Cardiac septum (tissue), 1 donor: Measurements from ENCODE around the gene CDC14A. TPM values are rescaled to one million over a fixed set of nuclear protein-coding genes. Genes with fewer than 3 reads are reported as not detected.
A peak's percentile ranks its signal among the peaks of the same experiment; 100 is the strongest.

Experiments used
- DNase-seq: peaks from one replicate; pipeline ENCODE4 v3.0.0-alpha.2; 2020; ENCODE audit warnings: low spot score
- intact Hi-C: fragments of 100-400 bp; cut with DNase I; formaldehyde crosslinking; loops from one replicate; pipeline ENCODE4 v1.14.0; 2022
- total RNA-seq: library from RNA; stranded (reverse); fragmentation: NEBNext Ultra II Directional; extraction: Animal tissue kit (Norgen Biotek cat#: 25700); gene quantifications from one replicate; pipeline ENCODE4 v1.2.1, GENCODE V29; 2021
- donor health status: DM: no; HTN: no; CAD: no.

The CDC14A gene
- total RNA-seq, 1 donor from 2014 or later, result 4.9 TPM

DNA sequence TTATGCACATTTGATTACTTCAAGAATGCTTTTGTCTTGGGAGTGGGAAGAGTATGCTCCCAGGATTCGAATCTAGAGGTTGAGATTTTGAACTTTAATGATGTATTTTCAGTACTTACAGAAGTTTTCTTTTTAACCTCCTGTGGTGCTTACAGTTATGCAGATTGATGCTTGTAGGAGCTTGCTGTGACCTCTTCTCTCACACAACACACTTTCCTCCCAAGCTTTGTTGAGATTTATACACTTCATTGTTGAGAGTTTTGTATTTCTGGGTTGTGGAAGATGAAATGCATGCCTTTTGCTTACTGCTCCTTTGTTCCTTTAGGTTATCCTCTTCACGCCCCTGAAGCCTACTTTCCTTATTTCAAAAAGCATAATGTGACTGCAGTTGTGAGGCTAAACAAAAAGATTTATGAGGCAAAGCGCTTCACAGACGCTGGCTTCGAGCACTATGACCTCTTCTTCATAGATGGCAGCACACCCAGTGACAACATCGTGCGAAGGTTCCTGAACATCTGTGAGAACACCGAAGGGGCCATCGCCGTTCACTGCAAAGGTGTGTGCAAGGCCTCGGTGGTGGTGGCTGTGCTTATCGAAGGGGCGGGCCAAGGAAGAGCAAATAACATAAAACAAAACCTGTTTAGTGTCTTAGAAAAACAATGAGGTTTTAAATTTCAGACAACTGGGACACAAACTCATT, 110.2 kb downstream of the CDC14A start:
- intact Hi-C loops, result loop anchor here (2.0 to 10.0 kb wide), 2 partner anchors 142 to 404 kb away; no protein-coding TSS in a partner anchor
- no peak for DNase-seq

- intact Hi-C loops, result loop anchor here (2.0 to 10.0 kb wide), 2 partner anchors 141 to 403 kb away; no protein-coding TSS in a partner anchor
- peak; percentile 78 for DNase-seq
Observed at GRCh38 chr1:100463791-100464424, 111.6 kb downstream of the CDC14A start.

DNA sequence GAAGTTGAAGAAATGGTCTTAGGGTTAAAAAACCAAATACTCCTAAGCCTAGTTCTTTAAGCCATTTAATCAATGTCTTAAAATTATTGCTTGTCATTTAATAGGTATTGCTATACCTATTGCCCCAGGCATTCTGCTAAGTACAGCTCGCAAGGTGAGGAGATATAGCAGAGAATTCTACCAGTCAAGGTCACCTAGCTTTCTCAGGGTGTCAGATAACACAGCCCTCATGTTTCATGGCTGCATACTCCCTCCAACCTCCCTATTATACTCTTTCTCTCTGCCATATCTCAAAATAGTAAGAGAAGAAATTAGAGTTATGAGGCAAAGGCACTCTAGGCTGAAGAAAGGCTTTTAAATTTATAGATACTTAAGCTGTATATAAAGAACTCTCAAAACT, 117.3 kb downstream of the CDC14A start:
- DNase-seq, result no peak
- intact Hi-C loops, result loop anchor here (10.0 kb wide), 1 partner anchor 135 kb away; no protein-coding TSS in a partner anchor

GRCh38 chr1:100474834-100475233, 122.5 kb downstream of the CDC14A start:
- no peak for DNase-seq
- intact Hi-C loops, result no loop called here

DNA sequence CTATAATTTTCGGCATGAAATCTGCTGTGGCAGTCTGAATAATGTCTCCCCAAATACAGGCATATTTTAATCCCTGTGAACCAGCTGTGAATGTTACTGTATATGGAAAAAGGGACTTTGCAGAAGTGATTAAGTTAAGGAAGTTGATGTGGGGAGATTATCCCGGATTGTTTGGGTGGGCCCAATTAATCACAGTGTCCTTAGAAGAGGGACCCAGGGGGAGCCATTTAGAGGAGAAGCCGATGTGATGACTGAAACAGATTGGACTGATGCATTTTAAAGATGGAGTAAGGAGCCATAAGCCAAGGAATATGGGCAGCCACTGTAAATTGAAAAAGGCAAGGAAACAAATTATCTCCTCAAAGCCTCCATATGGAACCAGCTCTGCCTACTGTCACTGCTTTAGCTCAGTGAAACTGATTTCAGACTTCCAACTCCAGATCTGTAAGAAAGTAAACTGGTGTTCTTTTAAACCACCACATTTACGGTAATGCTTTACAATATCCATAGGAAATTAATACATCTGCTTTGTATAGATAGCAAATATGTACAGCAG, 124.5 kb downstream of the CDC14A start:
- intact Hi-C loops, result no loop called here

GRCh38 chr1:100478816-100479215, 126.5 kb downstream of the CDC14A start:
- intact Hi-C loops, result no loop called here
- DNase-seq, result no peak

More for the DNA sequence above, 124.5 kb downstream of the CDC14A start:
- no peak for DNase-seq

- intact Hi-C loops, result no loop called here
- DNase-seq, result no peak
Observed at GRCh38 chr1:100479620-100480338, 127.5 kb downstream of the CDC14A start.

DNA sequence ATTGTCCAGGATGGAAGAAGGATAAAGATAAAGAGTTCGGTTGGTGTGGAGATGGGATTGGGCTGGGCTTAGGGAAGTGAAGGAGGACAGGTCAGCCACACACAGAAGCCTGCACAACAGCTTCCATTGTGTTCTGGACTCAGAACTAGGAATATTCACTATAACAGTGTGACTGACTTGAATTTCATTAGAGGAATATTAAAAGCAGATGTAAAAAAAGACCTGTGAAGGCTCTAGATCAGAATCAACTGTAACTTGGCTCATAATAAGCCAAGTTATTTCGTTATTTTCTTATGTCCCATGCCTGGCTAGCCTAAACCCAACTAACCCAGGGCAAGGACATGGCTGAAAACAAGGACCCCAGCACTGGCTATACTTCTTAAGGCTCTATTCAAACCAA, 129.0 kb downstream of the CDC14A start:
- DNase-seq, result no peak
- intact Hi-C loops, result no loop called here

GRCh38 chr1:100482167-100482566, 129.9 kb downstream of the CDC14A start:
- DNase-seq, result no peak
- intact Hi-C loops, result no loop called here

DNA sequence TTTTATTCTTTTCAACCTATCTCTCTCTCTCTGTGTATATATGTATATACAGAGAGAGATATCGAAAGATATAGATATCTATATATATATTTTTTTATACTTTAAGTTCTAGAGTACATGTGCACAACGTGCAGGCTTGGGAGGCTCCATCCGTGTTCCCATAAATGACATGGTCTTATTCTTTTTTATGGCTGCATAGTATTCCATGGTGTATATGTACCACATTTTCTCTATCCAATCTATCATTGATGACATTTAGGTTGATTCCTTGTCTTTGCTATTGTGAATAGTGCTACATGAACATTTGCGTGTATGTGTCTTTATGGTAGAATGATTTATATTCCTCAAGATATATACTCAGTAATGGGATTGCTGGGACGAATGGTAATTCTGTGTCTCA, 130.4 kb downstream of the CDC14A start:
- DNase-seq, result no peak
- intact Hi-C loops, result no loop called here

DNA sequence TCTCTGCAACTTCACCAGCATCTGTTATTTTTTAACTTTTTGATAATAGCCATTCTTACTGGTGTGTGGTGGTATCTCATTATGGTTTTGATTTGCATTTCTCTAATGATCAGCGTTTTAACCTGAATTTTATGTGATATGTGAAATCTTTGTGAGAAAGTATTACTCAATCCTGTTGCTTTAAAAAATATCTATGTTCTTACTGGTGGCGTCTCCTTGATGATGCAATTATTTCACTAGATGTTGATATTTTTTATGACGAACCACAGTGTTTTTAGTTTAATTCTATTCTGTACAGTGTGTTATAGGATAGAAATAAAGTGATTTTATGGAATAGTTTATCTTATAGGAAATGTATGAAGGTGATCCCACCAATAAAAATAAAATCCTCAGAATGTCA, 130.9 kb downstream of the CDC14A start:
- no peak for DNase-seq
- intact Hi-C loops, result no loop called here

- no peak for DNase-seq
- intact Hi-C loops, result no loop called here
Observed at GRCh38 chr1:100485855-100486258, 133.6 kb downstream of the CDC14A start.

- intact Hi-C loops, result no loop called here
- no peak for DNase-seq
Observed at GRCh38 chr1:100494393-100495084, 142.2 kb downstream of the CDC14A start.

DNA sequence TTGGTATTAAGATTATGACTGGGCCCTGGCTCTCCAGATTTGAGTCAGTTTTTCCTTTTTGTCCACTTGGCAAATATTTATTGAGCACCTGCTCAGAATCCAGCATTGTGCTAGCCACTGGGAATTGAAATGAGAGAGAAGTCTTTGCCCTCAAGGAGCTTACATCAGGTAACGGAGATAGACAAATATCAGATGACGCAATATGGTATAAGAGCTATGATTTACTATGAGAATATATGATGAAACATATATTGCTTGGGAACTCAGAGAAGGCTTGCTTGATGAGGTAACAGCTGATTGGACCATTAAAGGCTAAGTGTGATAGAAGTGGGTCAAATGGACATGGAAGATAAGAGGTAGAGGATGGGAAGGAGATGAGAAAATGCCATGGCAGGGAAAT, 144.6 kb downstream of the CDC14A start:
- intact Hi-C loops, result no loop called here

DNA sequence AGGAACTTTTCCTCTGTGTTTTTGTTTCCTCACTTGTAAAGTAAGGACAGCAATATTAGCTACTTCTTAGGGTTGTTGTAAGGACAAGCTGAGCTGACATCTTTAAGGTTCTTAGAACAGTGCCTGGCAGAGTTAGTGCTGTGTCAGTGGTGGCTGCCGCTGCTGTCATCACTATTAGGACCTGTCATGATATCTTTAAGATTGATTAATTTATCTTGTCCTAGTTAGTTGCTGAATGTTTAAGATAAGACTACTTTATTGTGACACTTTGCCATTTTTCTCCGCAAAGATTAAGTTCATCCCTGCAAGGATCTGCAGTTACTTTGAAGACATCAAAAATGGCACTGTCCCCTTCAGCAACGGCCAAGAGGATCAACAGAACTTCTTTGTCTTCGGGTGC, 145.5 kb downstream of the CDC14A start:
- intact Hi-C loops, result no loop called here
- no peak for DNase-seq

More for the DNA sequence above, 144.6 kb downstream of the CDC14A start:
- DNase-seq, result no peak

DNA sequence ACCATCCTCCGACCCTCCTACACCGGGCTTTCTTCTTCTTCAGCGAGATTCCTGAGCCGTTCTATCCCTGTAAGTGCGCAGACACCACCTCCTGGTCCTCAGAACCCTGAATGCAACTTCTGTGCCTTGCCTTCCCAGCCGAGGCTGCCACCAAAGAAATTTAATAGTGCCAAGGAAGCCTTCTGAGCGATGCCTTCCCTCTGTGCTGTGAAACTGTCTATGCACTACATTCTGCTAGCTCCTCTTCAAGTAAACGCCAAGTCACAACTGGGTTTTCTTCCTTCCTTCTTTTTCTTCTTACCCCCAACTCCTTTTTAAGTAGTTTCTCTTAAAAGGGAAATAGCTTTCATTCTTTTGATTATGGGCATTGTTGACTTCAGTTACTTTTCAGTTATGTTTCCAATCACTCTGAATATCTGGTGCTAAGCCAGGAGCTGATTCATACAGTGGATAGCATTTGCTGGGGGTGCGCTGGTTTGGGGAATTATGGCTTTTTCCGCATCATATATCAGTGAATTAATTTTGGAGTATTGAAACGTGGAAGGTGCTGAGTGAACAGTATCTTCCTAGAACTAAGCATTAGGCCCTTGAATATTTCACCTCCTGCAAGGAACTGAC, 147.0 kb downstream of the CDC14A start:
- intact Hi-C loops, result no loop called here
- DNase-seq, result no peak

- intact Hi-C loops, result no loop called here
- DNase-seq, result no peak
Observed at GRCh38 chr1:100502052-100502792, 149.9 kb downstream of the CDC14A start.

DNA sequence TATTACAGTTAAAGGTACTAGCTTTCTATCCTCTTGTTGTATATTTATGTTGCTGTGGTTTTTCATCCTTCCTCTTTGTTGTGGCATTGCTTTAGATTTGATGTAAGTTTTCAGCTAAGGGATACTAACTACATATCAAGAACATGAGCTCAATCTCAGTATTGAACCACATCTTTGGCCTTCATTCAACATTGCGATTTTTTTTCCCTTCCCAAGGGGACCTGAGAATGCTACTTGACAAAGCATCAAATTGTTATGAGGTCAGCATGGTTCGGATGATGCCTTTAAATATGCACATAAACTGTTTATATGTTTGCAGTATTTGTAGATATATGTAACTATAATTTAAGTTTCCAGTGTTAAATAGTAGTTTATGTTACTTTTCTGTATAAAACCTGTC, 153.9 kb downstream of the CDC14A start:
- intact Hi-C loops, result no loop called here
- DNase-seq, result no peak

GRCh38 chr1:100510451-100510850, 158.1 kb downstream of the CDC14A start:
- intact Hi-C loops, result no loop called here
- no peak for DNase-seq
